OCI-LY3 (cell line): ENCODE results near the gene ARHGAP25.

ENCODE experiments used
- CTCF ChIP-seq: fragments of 200-600, 300-600 bp; sonication (generic); IDR thresholded peaks from 2 replicates; pipeline ENCODE4 v1.5.1; 2014; ENCODE audit warnings: antibody characterized with exemption, low read length, low read depth
- EZH2phosphoT487 ChIP-seq: fragments of 200-600 bp; shearing (Covaris generic); IDR thresholded peaks from 2 replicates; pipeline ENCODE4 v1.6.1; 2018; ENCODE audit warnings: antibody characterized with exemption, mixed run types, low read depth

GRCh38 chr2:68857855-68858456, 123.3 kb downstream of the ARHGAP25 start:
- TF ChIP-seq CTCF (no peak), EZH2phosphoT487 (no peak)
